ENCODE data around the gene CNIH2.

- TF ChIP-seq EP300 (IDR thresholded peaks at IDR 0.05; ENCODE audit: low read depth) (no peak), CTCF (IDR thresholded peaks at IDR 0.05) (no peak)
These were observed 50.0 kb downstream of the CNIH2 start for GRCh38 chr11:66328031-66328301.
